ENCODE data around the gene TAOK2. TPM values are rescaled to one million over a fixed set of nuclear protein-coding genes. Genes with fewer than 3 reads are reported as not detected.

TAOK2 gene
- total RNA-seq, 1 donor, result 10.5 TPM

DNA sequence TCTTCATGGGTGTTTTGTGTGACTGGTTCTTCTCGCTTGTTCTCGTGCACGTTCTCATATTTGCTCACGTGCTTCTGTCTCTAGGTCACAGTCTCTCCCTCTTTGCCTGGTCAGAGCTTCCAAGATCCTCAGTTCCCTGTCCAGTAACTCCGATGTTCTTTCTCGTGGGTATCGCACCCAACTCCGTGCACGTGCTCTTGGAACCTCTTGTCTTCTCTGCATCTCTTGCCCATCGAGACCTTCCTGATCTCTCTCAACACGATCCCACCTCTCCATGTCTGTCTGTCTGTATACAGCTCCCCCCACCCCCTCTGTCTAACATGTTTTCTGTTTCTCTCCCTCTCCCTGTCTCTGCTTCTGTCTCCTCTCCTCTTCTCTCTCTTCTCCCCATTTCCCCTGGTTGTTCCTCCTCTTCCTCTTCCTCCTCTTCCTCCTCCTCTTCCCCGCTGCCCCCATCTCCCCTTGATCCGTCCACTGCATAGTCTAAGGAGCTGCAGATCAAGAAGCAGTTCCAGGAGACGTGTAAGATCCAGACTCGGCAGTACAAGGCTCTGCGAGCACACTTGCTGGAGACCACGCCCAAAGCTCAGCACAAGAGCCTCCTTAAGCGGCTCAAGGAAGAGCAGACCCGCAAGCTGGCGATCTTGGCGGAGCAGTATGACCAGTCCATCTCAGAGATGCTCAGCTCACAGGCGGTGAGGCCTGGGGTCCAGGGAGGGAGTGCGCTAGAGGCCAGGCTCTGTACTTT lies 15.6 kb downstream of the TAOK2 start:
- no peak overlapping the region for H3K4me3 ChIP-seq (ENCODE audit: low read length)
- H3K4me1 ChIP-seq (ENCODE audit: insufficient read depth, low read length), result peaks cover 8% of the 10 kb centered on the region
- no peaks in the 10 kb centered on the region for H3K27me3 ChIP-seq (ENCODE audit: insufficient read depth, low read length)
- no peaks in the 10 kb centered on the region for H3K9me3 ChIP-seq (ENCODE audit: low read depth, low read length)

DNA sequence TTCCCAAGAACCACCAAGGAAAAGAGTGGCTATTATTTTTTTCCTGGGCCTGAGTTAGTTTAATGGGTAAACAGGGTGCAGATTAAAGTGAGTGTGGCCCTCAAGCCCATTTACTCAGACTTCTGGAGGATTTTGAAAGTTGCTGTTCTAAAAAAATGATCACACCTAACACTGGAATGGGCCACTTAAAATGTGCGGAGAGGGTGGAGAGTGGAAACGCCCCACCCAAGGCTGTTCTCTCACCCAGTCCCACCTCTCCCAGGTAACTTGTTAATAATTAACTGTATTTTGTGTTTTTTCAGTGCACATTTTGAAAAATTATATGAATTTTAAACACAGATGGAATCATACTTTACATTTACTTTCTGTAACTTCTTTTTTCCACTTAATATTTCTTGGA lies 16.4 kb downstream of the TAOK2 start:
- H3K9me3 ChIP-seq (ENCODE audit: low read depth, low read length), result no peaks in the 10 kb centered on the region
- peaks cover 16% of the 10 kb centered on the region for H3K4me1 ChIP-seq (ENCODE audit: insufficient read depth, low read length)
- no peaks in the 10 kb centered on the region for H3K27me3 ChIP-seq (ENCODE audit: insufficient read depth, low read length)
- H3K4me3 ChIP-seq (ENCODE audit: low read length), result no peak overlapping the region

DNA sequence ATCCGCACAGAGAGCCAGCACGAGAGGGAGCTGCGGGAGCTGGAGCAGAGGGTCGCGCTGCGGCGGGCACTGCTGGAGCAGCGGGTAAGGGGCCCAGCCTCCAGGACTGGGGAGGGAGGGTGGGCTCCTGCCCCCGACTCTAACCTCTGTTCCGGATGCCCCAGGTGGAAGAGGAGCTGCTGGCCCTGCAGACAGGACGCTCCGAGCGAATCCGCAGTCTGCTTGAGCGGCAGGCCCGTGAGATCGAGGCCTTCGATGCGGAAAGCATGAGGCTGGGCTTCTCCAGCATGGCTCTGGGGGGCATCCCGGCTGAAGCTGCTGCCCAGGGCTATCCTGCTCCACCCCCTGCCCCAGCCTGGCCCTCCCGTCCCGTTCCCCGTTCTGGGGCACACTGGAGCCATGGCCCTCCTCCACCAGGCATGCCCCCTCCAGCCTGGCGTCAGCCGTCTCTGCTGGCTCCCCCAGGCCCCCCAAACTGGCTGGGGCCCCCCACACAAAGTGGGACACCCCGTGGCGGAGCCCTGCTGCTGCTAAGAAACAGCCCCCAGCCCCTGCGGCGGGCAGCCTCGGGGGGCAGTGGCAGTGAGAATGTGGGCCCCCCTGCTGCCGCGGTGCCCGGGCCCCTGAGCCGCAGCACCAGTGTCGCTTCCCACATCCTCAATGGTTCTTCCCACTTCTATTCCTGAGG lies 17.4 kb downstream of the TAOK2 start:
- H3K9me3 ChIP-seq (ENCODE audit: low read depth, low read length), result no peaks in the 10 kb centered on the region
- no peak overlapping the region for H3K4me3 ChIP-seq (ENCODE audit: low read length)
- H3K4me1 ChIP-seq (ENCODE audit: insufficient read depth, low read length), result peaks cover 18% of the 10 kb centered on the region
- no peaks in the 10 kb centered on the region for H3K27me3 ChIP-seq (ENCODE audit: insufficient read depth, low read length)

DNA sequence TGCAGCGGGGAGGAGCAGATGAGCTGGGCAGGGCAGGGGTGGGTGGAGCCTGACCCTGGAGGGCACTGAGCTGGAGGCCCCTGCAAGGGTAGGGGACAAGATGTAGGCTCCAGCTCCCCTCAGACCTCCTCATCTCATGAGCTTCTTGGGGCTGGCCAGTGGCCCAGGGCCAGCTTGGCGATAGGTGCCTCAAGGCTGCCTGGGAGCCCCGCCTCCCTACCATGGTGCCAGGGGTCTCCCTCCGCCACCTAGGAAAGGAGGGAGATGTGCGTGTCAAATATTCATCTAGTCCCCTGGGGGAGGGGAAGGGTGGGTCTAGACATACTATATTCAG lies 17.9 kb downstream of the TAOK2 start:
- Histone ChIP-seq H3K9me3 (ENCODE audit: low read depth, low read length) (no peaks in the 10 kb centered on the region), H3K4me1 (ENCODE audit: insufficient read depth, low read length) (peaks cover 20% of the 10 kb centered on the region), H3K27me3 (ENCODE audit: insufficient read depth, low read length) (no peaks in the 10 kb centered on the region), H3K4me3 (ENCODE audit: low read length) (no peak overlapping the region)

DNA sequence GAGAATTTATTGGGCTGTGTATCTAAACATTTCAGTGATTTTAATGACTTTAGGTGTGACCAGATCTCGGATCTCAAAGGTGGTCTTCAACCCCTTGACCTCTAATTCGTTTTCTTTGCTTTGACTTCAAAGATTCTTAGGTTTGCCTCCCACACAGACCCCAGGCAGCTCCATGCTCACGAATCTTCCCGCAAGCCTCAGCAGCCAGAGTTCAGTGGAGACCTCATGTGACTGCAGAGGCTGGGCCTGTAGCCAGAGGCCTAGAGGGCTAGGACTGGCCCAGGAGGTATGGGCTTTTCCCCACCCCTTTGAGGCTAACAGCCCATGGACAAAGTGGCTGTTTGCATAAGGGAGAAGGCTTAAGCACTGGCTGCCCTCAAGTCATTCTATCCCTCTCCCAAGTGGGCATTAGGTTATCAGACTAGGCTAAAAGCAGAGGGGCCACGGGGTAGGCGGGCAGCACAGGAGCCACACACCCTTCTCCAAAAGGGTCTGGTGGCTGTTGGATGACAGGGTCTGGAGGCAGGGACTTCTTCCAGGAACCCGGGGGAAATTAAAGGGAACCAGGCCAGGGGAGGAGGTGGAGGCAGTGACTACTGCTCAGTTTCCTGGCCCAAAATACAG lies 18.8 kb downstream of the TAOK2 start:
- no peaks in the 10 kb centered on the region for H3K9me3 ChIP-seq (ENCODE audit: low read depth, low read length)
- peaks cover 28% of the 10 kb centered on the region for H3K4me1 ChIP-seq (ENCODE audit: insufficient read depth, low read length)
- no peaks in the 10 kb centered on the region for H3K27me3 ChIP-seq (ENCODE audit: insufficient read depth, low read length)
- no peak overlapping the region for H3K4me3 ChIP-seq (ENCODE audit: low read length)

DNA sequence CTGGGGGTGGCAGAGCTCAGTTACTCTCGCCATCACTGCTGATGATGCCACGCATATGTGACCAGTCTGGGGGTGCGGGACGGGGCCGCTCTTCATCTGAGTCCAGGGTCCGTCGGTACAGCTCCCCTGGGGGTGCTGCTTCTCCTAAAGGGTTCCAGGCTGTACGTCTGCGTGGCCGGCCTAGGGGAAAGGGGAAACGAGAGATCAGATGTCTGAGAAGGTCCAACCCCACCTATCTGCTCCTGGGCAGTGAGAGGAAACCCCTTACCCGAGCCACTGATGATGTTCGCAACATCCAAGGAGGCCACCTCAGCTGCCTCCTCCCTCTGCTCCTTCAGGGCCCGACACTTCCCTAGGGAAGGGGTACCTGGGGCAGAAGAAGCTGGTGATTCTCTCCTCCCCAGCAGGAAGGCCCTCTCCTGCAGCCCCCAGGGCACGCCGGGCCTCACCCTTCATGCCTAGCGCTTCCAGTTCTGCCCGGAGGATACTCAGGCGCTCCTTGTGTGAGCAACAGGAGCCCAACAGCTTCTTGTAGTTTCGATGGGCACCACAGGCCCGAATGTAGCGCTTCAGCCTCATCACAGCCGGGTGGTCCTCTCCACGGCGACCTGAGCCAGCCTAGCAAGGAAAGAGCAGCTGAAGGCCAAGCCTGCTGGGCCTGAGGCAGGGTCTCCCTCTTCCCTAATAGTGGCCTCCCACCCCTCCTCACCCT lies 19.7 kb downstream of the TAOK2 start:
- peaks cover 28% of the 10 kb centered on the region for H3K4me1 ChIP-seq (ENCODE audit: insufficient read depth, low read length)
- no peaks in the 10 kb centered on the region for H3K27me3 ChIP-seq (ENCODE audit: insufficient read depth, low read length)
- no peak overlapping the region for H3K4me3 ChIP-seq (ENCODE audit: low read length)
- no peaks in the 10 kb centered on the region for H3K9me3 ChIP-seq (ENCODE audit: low read depth, low read length)

DNA sequence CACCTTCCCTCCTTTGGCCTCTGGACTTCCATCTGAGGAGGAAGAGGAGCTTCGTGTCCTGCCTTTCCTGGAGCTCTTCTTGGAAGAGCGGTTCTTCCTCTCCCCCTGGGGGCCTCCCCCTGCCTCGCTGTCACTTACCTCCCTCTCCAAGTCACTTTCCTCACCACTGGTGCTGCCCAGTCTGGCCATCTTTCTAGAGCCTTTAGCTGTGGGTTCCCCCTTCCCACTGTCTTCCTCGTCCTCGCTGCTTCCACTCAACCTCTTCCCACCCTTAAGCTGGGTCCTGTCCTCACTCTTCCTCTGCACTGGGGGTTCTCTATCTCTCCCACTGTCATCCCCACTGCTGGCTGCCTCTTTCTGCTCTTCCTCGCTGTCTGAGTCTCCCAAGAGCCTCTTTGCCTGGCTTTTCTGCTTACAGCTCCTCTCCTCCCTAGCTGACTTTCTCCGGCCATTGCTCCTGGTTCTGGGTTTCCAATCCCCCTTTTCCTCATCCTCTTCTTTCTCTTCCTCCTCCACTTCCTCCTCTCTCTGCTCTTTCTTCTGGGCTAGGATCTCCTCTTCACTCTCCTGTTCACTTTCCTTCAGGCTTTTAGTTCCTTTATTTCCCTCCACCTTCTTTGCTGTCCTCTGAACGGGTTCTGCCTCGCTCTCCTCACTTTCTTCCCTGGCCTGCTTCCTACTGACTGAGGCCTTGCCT lies 20.4 kb downstream of the TAOK2 start:
- no peaks in the 10 kb centered on the region for H3K27me3 ChIP-seq (ENCODE audit: insufficient read depth, low read length)
- peaks cover 28% of the 10 kb centered on the region for H3K4me1 ChIP-seq (ENCODE audit: insufficient read depth, low read length)
- no peaks in the 10 kb centered on the region for H3K9me3 ChIP-seq (ENCODE audit: low read depth, low read length)
- no peak overlapping the region for H3K4me3 ChIP-seq (ENCODE audit: low read length)

DNA sequence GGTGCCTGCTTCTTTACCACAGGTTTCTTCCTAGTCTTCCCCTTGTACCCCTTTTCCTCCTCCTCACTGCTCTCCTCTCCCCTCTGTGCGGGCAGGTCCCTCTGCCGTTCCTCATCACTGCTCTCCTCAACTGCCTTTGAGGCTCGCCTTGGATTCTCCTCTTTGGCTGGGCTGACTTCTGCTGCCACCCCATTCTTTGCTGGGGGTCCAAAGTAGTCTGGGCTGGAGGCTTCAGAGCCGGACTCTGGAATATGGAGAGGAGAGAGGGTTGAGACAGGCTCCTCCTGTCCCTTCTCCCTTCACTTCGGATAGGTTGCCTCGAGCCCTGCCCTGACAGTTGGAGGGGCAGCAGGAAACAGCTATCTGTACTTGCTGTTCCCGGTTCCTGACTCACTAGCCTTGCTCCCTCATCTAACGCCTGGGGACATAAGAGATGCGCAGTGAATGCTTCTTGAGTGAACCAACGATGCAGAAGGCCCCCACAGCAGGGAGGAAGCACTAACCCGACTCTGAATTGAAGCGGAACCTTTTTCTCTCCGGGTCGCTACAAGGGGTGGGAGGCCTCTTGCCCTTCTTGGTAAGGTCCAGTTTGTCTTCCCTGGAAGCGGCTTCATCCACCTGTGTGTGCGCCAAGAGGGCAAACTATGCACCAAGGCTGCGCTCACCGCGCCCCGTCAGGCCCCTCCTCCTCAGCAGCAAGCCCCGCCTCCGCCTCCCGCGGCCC lies 21.1 kb downstream of the TAOK2 start:
- Histone ChIP-seq H3K27me3 (ENCODE audit: insufficient read depth, low read length) (no peaks in the 10 kb centered on the region), H3K9me3 (ENCODE audit: low read depth, low read length) (no peaks in the 10 kb centered on the region), H3K4me3 (ENCODE audit: low read length) (peak overlapping the region; percentile 96), H3K4me1 (ENCODE audit: insufficient read depth, low read length) (peaks cover 28% of the 10 kb centered on the region)

DNA sequence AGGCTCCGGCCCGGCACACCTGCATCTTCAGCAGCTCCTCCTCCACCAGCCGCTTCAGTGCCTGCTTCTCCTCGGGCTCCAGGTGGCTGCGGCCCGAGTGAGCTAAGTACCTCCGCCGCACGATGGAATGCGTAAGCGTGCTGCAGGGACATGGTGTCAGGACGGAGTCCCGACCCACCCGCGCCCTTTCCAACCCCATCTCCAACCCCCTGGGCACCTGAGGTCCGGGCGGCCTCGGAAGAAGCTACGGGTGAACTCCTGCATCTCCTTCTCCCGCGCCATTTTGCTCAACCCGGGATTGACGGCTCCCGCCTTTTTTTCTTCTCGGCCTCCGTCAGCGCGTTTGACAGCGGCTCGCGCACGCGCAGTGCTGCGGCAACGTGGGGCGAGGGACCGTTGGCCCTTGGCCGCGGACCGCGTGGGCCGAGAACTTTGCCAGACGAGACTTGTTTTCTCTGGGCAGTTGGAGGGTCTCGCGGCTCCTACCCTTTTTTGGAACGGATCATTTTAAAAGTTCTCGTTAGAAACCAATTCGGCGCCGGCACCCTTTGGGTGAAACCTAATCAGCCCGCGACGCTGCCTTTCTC lies 21.7 kb downstream of the TAOK2 start, which contains the start of gene HIRIP3:
Gene HIRIP3, minus strand, starts transcription at position 294 of the 587 bp plus-strand sequence. Its CDS starts 12 bp downstream, at position 282.
- Histone ChIP-seq H3K4me3 (ENCODE audit: low read length) (peak within 1 kb of the TSS; percentile 96), H3K27me3 (ENCODE audit: insufficient read depth, low read length) (no peaks in the 10 kb centered on the region), H3K4me1 (ENCODE audit: insufficient read depth, low read length) (peaks cover 28% of the 10 kb centered on the region), H3K9me3 (ENCODE audit: low read depth, low read length) (no peaks in the 10 kb centered on the region)

DNA sequence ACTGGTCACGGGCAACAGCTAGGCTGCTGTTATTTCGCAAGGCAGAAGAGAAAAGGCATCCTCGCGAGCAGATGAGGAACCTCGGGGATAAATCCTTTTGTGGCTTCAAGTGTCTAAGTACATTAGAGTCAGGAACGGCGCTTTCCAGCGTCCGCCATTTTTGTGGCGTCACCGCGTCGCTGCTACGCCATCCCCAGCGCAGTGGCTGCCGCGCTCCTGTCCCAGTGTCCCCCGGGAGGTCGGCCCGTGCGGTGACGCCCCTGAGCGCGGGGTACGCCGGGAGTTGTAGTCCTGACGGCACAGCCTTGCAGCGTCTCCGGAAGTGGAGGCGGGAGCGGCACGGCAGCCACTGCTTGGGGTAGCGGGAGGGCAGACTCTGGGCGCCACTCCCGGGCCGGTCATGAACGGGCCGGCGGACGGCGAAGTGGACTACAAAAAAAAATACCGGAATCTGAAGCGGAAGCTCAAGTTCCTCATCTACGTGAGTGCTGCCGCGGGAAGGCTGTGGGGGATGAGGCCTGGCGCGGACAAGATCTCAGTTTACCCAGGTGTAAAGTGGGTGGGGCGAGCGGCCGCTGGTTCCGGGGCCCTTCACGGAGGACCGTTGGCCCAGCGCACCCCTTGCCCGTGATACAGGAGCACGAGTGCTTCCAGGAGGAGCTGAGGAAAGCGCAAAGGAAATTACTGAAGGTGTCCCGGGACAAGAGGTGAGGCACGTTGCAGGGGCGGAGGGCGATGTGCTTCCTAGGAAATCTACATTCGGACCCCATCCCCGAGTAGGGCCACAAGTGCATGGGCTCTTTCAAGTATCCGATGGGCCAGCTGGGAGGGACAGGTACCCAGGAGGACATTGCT lies 22.5 kb downstream of the TAOK2 start, which contains the start of gene INO80E:
Gene INO80E, plus strand, starts transcription at position 331 of the 855 bp plus-strand sequence. Its CDS starts 70 bp downstream, at position 401.
- H3K4me3 ChIP-seq (ENCODE audit: low read length), result peak within 1 kb of the TSS; percentile 96
- no peaks in the 10 kb centered on the region for H3K9me3 ChIP-seq (ENCODE audit: low read depth, low read length)
- no peaks in the 10 kb centered on the region for H3K27me3 ChIP-seq (ENCODE audit: insufficient read depth, low read length)
- peaks cover 28% of the 10 kb centered on the region for H3K4me1 ChIP-seq (ENCODE audit: insufficient read depth, low read length)

DNA sequence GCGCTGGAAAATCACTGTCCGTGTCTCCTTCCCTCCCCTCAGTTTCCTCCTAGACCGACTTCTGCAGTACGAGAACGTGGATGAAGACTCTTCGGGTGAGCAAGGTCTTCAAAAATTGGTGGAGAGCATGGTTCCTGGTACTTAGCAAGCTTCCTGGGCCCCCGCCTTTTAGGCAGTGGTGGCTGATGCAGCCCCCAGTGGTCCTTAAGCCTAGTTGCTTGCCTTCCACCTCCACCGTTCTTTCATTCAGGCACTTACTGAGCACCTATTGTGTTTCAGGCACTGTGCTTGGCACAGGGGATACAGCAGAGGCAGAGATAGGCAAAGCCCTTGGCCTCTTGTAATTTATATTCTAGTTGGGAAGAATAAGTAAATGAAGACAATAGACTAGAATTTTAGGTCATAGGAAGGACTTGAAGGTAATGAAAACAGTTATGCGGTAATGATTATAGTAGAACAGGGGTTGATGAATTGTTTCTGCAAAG lies 23.1 kb downstream of the TAOK2 start:
- peaks cover 28% of the 10 kb centered on the region for H3K4me1 ChIP-seq (ENCODE audit: insufficient read depth, low read length)

DNA sequence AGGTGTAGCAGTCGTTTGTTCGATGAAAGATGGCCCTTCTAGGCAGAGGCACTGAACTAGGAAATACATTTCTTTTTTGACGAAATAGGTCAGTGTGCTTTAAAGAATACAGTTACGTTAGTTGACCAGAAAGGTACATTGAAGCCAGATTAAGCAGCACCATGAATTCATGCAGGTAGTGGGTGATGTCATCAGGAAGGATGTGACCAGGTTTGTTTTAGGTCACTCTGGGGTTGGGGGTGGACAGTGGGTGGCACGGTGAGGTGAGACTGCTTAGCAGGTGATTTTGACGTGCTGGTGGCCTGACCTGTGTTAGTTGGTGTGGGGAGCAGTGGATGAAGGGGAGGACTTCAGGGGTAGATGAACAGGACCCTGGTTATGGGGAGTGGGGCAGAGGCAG lies 25.9 kb downstream of the TAOK2 start:
- no peaks in the 10 kb centered on the region for H3K9me3 ChIP-seq (ENCODE audit: low read depth, low read length)
- peaks cover 16% of the 10 kb centered on the region for H3K4me1 ChIP-seq (ENCODE audit: insufficient read depth, low read length)
- no peak overlapping the region for H3K4me3 ChIP-seq (ENCODE audit: low read length)
- H3K27me3 ChIP-seq (ENCODE audit: insufficient read depth, low read length), result no peaks in the 10 kb centered on the region

More for the DNA sequence above, 23.1 kb downstream of the TAOK2 start:
- H3K4me3 ChIP-seq (ENCODE audit: low read length), result peak overlapping the region; percentile 96
- no peaks in the 10 kb centered on the region for H3K27me3 ChIP-seq (ENCODE audit: insufficient read depth, low read length)
- no peaks in the 10 kb centered on the region for H3K9me3 ChIP-seq (ENCODE audit: low read depth, low read length)

Data from mononuclear cell (primary cell).